Measurements from ENCODE around the gene VPS13D. TPM values are rescaled to one million over a fixed set of nuclear protein-coding genes. Genes with fewer than 3 reads are reported as not detected.

The VPS13D gene
- total and polyA plus RNA-seq, 10 of the 15 experiments (the other 5 are each of a cell fraction or from before 2014, with no cell fraction given), result 1.4 to 16.9 (median 8.5) TPM

DNA sequence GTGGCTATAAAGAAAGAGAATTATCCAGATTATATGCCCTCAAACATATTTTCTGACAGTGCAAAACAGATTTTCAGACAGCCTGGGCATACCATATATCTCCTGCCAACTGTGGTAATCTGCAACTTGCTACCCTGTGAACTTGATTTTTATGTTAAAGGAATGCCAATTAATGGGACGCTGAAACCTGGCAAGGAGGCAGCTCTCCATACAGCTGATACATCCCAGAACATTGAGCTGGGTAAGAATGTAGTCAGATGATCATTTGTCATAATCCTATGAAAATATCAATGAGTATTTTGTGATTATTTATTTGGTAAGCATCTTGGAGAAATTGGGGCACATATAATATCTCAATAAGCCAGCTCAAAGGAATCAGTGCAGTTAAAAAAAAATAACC lies 124.2 kb downstream of the VPS13D start:
- no TSS peak for BruUV-seq (replicated peaks)
- 100% methylated on average over 1 of the region's 1 CpG for WGBS (ENCODE audit: insufficient coverage, insufficient replicate concordance, low lambda C conversion rate, missing lambda C conversion rate)
- Histone ChIP-seq H4K20me1 (ENCODE audit: control insufficient read depth, insufficient read depth) (no peaks in the 10 kb centered on the region), H3K79me2 (ENCODE audit: control insufficient read depth, insufficient read depth, low read length) (no peaks in the 10 kb centered on the region), H3K4me3 (no peak overlapping the region), H3K27me3 (replicated peaks in 1 of 2; ENCODE audit: control insufficient read depth in 2 of 2, insufficient read depth in 2 of 2, low read length in 1 of 2) (no peaks in the 10 kb centered on the region), H3K9ac (ENCODE audit: control insufficient read depth, insufficient read depth, low read length) (no peak overlapping the region), H2AFZ (ENCODE audit: control insufficient read depth, low read depth, low read length) (no peak overlapping the region), H3K27ac (ENCODE audit: control insufficient read depth, insufficient read depth) (no peak overlapping the region), H3K4me1 (ENCODE audit: control insufficient read depth, insufficient read depth, low read length) (no peaks in the 10 kb centered on the region), H3K4me2 (ENCODE audit: control insufficient read depth, insufficient read depth) (no peak overlapping the region), H3K36me3 (ENCODE audit: control insufficient read depth in 2 of 2, insufficient read depth in 2 of 2, low read length in 1 of 2) (peaks cover under 1 to 12% of the 10 kb centered on the region in 2 experiments), H3K9me3 (replicated peaks; ENCODE audit: control insufficient read depth, insufficient read depth, low read length) (no peaks in the 10 kb centered on the region; the same call in 2 of the 3 replicates)
- DNase-seq (ENCODE audit: low read depth, low spot score) (no peak), FAIRE-seq (no peak), ATAC-seq (no peak)
- SMC1A ChIA-PET (ENCODE audit: uncharacterized antibody, unreplicated experiment), result interaction anchor here (0.7 kb wide), 1 partner anchor 64 kb away, joined by 3 read pairs; no protein-coding TSS in a partner anchor
- CTCF ChIA-PET, result interaction anchor here (0.7 to 2.3 kb wide), 3 partner anchors 16 to 265 kb away, joined by 3 to 7 read pairs (median 3); no protein-coding TSS in a partner anchor
- TF ChIP-seq ATF7 (IDR thresholded peaks at IDR 0.05; ENCODE audit: low read depth), result no peak
- no peak for TF ChIP-seq ETV6 (conservative IDR thresholded peaks at IDR 0.05 in 1 of 2, IDR thresholded peaks at IDR 0.05 in 1 of 2; ENCODE audit: borderline replicate concordance in 1 of 2, low read depth in 1 of 2)
- TF ChIP-seq TARDBP (IDR thresholded peaks at IDR 0.05; ENCODE audit: borderline replicate concordance), result no peak
- TF ChIP-seq PAX5 (IDR thresholded peaks at IDR 0.05; ENCODE audit: borderline replicate concordance, low read depth, low read length), result no peak
- no peak for TF ChIP-seq STAT3 (IDR thresholded peaks at IDR 0.05; ENCODE audit: low read depth, low read length)
- no peak for TF ChIP-seq KAT2A (conservative IDR thresholded peaks at IDR 0.05; ENCODE audit: control insufficient read depth, low read depth, low read length)
- TF ChIP-seq JUND (IDR thresholded peaks at IDR 0.05; ENCODE audit: low read depth, low read length), result no peak
- TF ChIP-seq, protein P1, sequence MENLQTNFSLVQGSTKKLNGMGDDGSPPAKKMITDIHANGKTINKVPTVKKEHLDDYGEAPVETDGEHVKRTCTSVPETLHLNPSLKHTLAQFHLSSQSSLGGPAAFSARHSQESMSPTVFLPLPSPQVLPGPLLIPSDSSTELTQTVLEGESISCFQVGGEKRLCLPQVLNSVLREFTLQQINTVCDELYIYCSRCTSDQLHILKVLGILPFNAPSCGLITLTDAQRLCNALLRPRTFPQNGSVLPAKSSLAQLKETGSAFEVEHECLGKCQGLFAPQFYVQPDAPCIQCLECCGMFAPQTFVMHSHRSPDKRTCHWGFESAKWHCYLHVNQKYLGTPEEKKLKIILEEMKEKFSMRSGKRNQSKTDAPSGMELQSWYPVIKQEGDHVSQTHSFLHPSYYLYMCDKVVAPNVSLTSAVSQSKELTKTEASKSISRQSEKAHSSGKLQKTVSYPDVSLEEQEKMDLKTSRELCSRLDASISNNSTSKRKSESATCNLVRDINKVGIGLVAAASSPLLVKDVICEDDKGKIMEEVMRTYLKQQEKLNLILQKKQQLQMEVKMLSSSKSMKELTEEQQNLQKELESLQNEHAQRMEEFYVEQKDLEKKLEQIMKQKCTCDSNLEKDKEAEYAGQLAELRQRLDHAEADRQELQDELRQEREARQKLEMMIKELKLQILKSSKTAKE (IDR thresholded peaks at IDR 0.05; ENCODE audit: low read depth, poor library complexity, severe bottlenecking), result no peak
- TF ChIP-seq ESRRA (IDR thresholded peaks at IDR 0.05; ENCODE audit: low read length), result no peak
- no peak for TF ChIP-seq SMC3 (IDR thresholded peaks at IDR 0.05; ENCODE audit: borderline replicate concordance, low read length)
- TF ChIP-seq, protein P2, sequence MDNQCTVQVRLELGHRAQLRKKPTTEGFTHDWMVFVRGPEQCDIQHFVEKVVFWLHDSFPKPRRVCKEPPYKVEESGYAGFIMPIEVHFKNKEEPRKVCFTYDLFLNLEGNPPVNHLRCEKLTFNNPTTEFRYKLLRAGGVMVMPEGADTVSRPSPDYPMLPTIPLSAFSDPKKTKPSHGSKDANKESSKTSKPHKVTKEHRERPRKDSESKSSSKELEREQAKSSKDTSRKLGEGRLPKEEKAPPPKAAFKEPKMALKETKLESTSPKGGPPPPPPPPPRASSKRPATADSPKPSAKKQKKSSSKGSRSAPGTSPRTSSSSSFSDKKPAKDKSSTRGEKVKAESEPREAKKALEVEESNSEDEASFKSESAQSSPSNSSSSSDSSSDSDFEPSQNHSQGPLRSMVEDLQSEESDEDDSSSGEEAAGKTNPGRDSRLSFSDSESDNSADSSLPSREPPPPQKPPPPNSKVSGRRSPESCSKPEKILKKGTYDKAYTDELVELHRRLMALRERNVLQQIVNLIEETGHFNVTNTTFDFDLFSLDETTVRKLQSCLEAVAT (IDR thresholded peaks at IDR 0.05), result no peak
- RAD21 ChIA-PET (ENCODE audit: unreplicated experiment), result no interaction called here
- in situ Hi-C loops (cut with MboI) (no loop called here), intact Hi-C loops (cut with micrococcal nuclease; ENCODE audit: unreplicated experiment) (no loop called here)
- POLR2A ChIA-PET, result no interaction called here
